A673 (cell line): ENCODE data around the gene LMF1.

Experiments used
- CTCF ChIP-seq: fragments of 300-800, 200-600 bp; sonication (generic); conservative IDR thresholded peaks from 2 replicates; pipeline ENCODE4 v1.5.1; 2017; ENCODE audit warnings: low read depth, mild to moderate bottlenecking, antibody characterized with exemption, low read length, moderate library complexity, mixed read lengths
- EZH2 ChIP-seq: fragments of 200-600 bp; sonication (generic); IDR thresholded peaks from 2 replicates; pipeline ENCODE4 v1.6.1; 2017; ENCODE audit warnings: borderline replicate concordance, low read depth, mild to moderate bottlenecking, mixed read lengths, antibody characterized with exemption, low read length; ENCODE audit not compliant: poor library complexity, severe bottlenecking

GRCh38 chr16:980595-980854, 9.7 kb upstream of the LMF1 start:
- TF ChIP-seq EZH2 (no peak), CTCF (no peak)
